ENCODE results near the gene STX8. TPM values are rescaled to one million over a fixed set of nuclear protein-coding genes. Genes with fewer than 3 reads are reported as not detected.

STX8 gene
- total and polyA plus RNA-seq, 5 experiments from 2014 or later: 38.2 to 167 (median 114) TPM

GRCh38 chr17:9238340-9239245 lies 337.0 kb downstream of the STX8 start:
- H3K4me3 Mint-ChIP-seq: peak overlapping the region; percentile 22 to 87 (median 80)
- H3K27me3 Mint-ChIP-seq: peaks cover 0 to 3% (median 0%) of the 10 kb centered on the region in 5 donors
- ATAC-seq (no peak), DNase-seq (no peak)
- no peaks in the 10 kb centered on the region for H3K36me3 Mint-ChIP-seq
- H3K4me1 Mint-ChIP-seq: peaks cover 2 to 19% (median 10%) of the 10 kb centered on the region in 4 donors
- no peaks in the 10 kb centered on the region for H3K9me3 Mint-ChIP-seq
- peak overlapping the region in 4 of 10 donors; percentile 43 to 71 (median 51) for H3K27ac Mint-ChIP-seq
- POLR2A ChIA-PET: no interaction called here

GRCh38 chr17:9237661-9238301 lies 337.8 kb downstream of the STX8 start:
- H3K27ac Mint-ChIP-seq: no peak overlapping the region
- DNase-seq: no peak
- POLR2A ChIA-PET: interaction anchor here (0.5 kb wide), 1 partner anchor 37 kb away, joined by 4 read pairs; no protein-coding TSS in a partner anchor
- no peaks in the 10 kb centered on the region for H3K9me3 Mint-ChIP-seq
- no peaks in the 10 kb centered on the region for H3K36me3 Mint-ChIP-seq
- ATAC-seq: no peak
- peaks cover 2 to 19% (median 10%) of the 10 kb centered on the region in 4 donors for H3K4me1 Mint-ChIP-seq
- H3K27me3 Mint-ChIP-seq: peaks cover 0 to 5% (median 0%) of the 10 kb centered on the region in 5 donors
- H3K4me3 Mint-ChIP-seq: peak overlapping the region in 6 of 10 donors; percentile 22 to 54 (median 35)

GRCh38 chr17:9237053-9237410 lies 338.6 kb downstream of the STX8 start:
- H3K27me3 Mint-ChIP-seq: peaks cover 0 to 5% (median 0%) of the 10 kb centered on the region in 5 donors
- H3K4me3 Mint-ChIP-seq: no peak overlapping the region
- POLR2A ChIA-PET: interaction anchor here (0.5 kb wide), 1 partner anchor 38 kb away, joined by 4 read pairs; no protein-coding TSS in a partner anchor
- DNase-seq (no peak), ATAC-seq (no peak)
- no peaks in the 10 kb centered on the region for H3K36me3 Mint-ChIP-seq
- H3K4me1 Mint-ChIP-seq: peaks cover 2 to 19% (median 10%) of the 10 kb centered on the region in 4 donors
- no peaks in the 10 kb centered on the region for H3K9me3 Mint-ChIP-seq
- no peak overlapping the region for H3K27ac Mint-ChIP-seq

GRCh38 chr17:9236286-9237052 lies 339.2 kb downstream of the STX8 start:
- no peak overlapping the region for H3K4me3 Mint-ChIP-seq
- peaks cover 2 to 19% (median 8%) of the 10 kb centered on the region in 4 donors for H3K4me1 Mint-ChIP-seq
- no peak overlapping the region for H3K27ac Mint-ChIP-seq
- no peak for ATAC-seq
- peaks cover 0 to 5% (median 0%) of the 10 kb centered on the region in 5 donors for H3K27me3 Mint-ChIP-seq
- DNase-seq: no peak
- H3K9me3 Mint-ChIP-seq: no peaks in the 10 kb centered on the region
- no peaks in the 10 kb centered on the region for H3K36me3 Mint-ChIP-seq
- POLR2A ChIA-PET: no interaction called here

GRCh38 chr17:9235346-9235745 lies 340.3 kb downstream of the STX8 start:
- Mint-ChIP-seq H3K4me1 (peaks cover 0 to 12% (median 6%) of the 10 kb centered on the region in 4 donors), H3K9me3 (no peaks in the 10 kb centered on the region), H3K4me3 (no peak overlapping the region), H3K27ac (peak overlapping the region in 1 of 10 donors; percentile 73), H3K36me3 (no peaks in the 10 kb centered on the region), H3K27me3 (peaks cover 0 to 7% (median 0%) of the 10 kb centered on the region in 5 donors)
- POLR2A ChIA-PET: no interaction called here
- no peak for ATAC-seq
- no peak for DNase-seq

- Mint-ChIP-seq H3K9me3 (no peaks in the 10 kb centered on the region), H3K4me1 (peaks cover 0 to 10% (median 5%) of the 10 kb centered on the region in 4 donors), H3K36me3 (no peaks in the 10 kb centered on the region), H3K4me3 (no peak overlapping the region), H3K27me3 (peaks cover 0 to 7% (median 0%) of the 10 kb centered on the region in 5 donors), H3K27ac (no peak overlapping the region)
- no peak for DNase-seq
- POLR2A ChIA-PET: no interaction called here
- no peak for ATAC-seq
Measured at GRCh38 chr17:9234389-9234945, 341.2 kb downstream of the STX8 start.

- Mint-ChIP-seq H3K36me3 (no peaks in the 10 kb centered on the region), H3K4me1 (peaks cover 0 to 3% (median 2%) of the 10 kb centered on the region in 4 donors), H3K27ac (no peak overlapping the region), H3K4me3 (no peak overlapping the region), H3K9me3 (no peaks in the 10 kb centered on the region), H3K27me3 (peaks cover 0 to 7% (median 0%) of the 10 kb centered on the region in 5 donors)
- ATAC-seq (no peak), DNase-seq (no peak)
- POLR2A ChIA-PET: no interaction called here
Measured at GRCh38 chr17:9233761-9234160, 341.9 kb downstream of the STX8 start.

- no peaks in the 10 kb centered on the region for H3K9me3 Mint-ChIP-seq
- peaks cover 0 to 7% (median 0%) of the 10 kb centered on the region in 5 donors for H3K27me3 Mint-ChIP-seq
Measured at GRCh38 chr17:9233271-9233599, 342.4 kb downstream of the STX8 start.

GRCh38 chr17:9232591-9233270 lies 342.9 kb downstream of the STX8 start:
- Mint-ChIP-seq H3K4me1 (peaks cover 0 to 2% (median 0%) of the 10 kb centered on the region in 4 donors), H3K27me3 (peaks cover 0 to 7% (median 0%) of the 10 kb centered on the region in 5 donors), H3K4me3 (no peak overlapping the region), H3K9me3 (no peaks in the 10 kb centered on the region), H3K36me3 (no peaks in the 10 kb centered on the region), H3K27ac (peak overlapping the region in 1 of 10 donors; percentile 27)
- ATAC-seq (no peak), DNase-seq (no peak)
- POLR2A ChIA-PET: no interaction called here

More at GRCh38 chr17:9233271-9233599, 342.4 kb downstream of the STX8 start:
- peak in 1 of 10 donors; percentile 50 for DNase-seq
- ATAC-seq: no peak
- Mint-ChIP-seq H3K36me3 (no peaks in the 10 kb centered on the region), H3K27ac (no peak overlapping the region), H3K4me1 (peaks cover 0 to 2% (median 0%) of the 10 kb centered on the region in 4 donors), H3K4me3 (no peak overlapping the region)
- POLR2A ChIA-PET: no interaction called here

GRCh38 chr17:9232155-9232475 lies 343.5 kb downstream of the STX8 start:
- Mint-ChIP-seq H3K4me1 (peaks cover 0 to 2% (median 0%) of the 10 kb centered on the region in 4 donors), H3K27me3 (peaks cover 0 to 7% (median 0%) of the 10 kb centered on the region in 5 donors), H3K27ac (no peak overlapping the region), H3K36me3 (no peaks in the 10 kb centered on the region), H3K9me3 (no peaks in the 10 kb centered on the region), H3K4me3 (no peak overlapping the region)
- DNase-seq (no peak), ATAC-seq (no peak)
- POLR2A ChIA-PET: no interaction called here

- POLR2A ChIA-PET: no interaction called here
- no peak overlapping the region for H3K4me3 Mint-ChIP-seq
Measured at GRCh38 chr17:9231449-9232154, 344.0 kb downstream of the STX8 start.

More at GRCh38 chr17:9231449-9232154, 344.0 kb downstream of the STX8 start:
- ATAC-seq: no peak
- no peaks in the 10 kb centered on the region for H3K9me3 Mint-ChIP-seq
- peaks cover 0 to 7% (median 0%) of the 10 kb centered on the region in 5 donors for H3K27me3 Mint-ChIP-seq
- H3K4me1 Mint-ChIP-seq: peaks cover 0 to 2% (median 0%) of the 10 kb centered on the region in 4 donors
- H3K27ac Mint-ChIP-seq: no peak overlapping the region
- H3K36me3 Mint-ChIP-seq: no peaks in the 10 kb centered on the region
- peak in 1 of 10 donors; percentile 60 for DNase-seq

Measured in naive thymus-derived CD8-positive, alpha-beta T cell (primary cell).